B cell (primary cell): Measurements from ENCODE around the gene GALNT6. TPM values are rescaled to one million over a fixed set of nuclear protein-coding genes. Genes with fewer than 3 reads are reported as not detected.

Experiments
- ATAC-seq: fragments of 200-7000 bp; cut with Tn5 transposase; one replicate; pipeline ENCODE4 v1.10.0; 2021; ENCODE audit warnings: low read depth, mild to moderate bottlenecking, moderate number of reproducible peaks, moderate library complexity
- CTCF ChIA-PET: fragments of 350-600 bp; sonication (Branson Sonifier 250); formaldehyde crosslinking; loops from one replicate; lab custom pipeline; 2021; ENCODE audit warnings: antibody characterized with exemption, inconsistent platforms; lab: Charles Lee
- POLR2A ChIA-PET: fragments of 350-600 bp; sonication (Branson Sonifier 250); formaldehyde crosslinking; loops from one replicate; lab custom pipeline; 2021; ENCODE audit warnings: antibody characterized with exemption; lab: Charles Lee
- DNase-seq: peaks from one replicate; pipeline ENCODE4 v3.0.0; 2013
- H2AFZ ChIP-seq: 2 replicates; pipeline ENCODE4 v1.6.1; 2012; ENCODE audit warnings: mild to moderate bottlenecking, low read depth, low read length; ENCODE audit not compliant: insufficient read depth, poor library complexity, severe bottlenecking
- H3K27ac ChIP-seq, 2 donors: 1 replicate in 1 of 2; 2 replicates in 1 of 2; pipeline ENCODE4 v1.5.1; 2012 to 2013; ENCODE audit warnings: low read length in 2 of 2, mild to moderate bottlenecking in 2 of 2, moderate library complexity in 1 of 2
- H3K27me3 ChIP-seq, 4 experiments: fragments of 200-600 bp in 1 of 4; sonication (generic) in 1 of 4; replicated peaks in 1 of 4; 1 replicate in 2 of 4; 2 replicates in 2 of 4; pipeline versions ENCODE4 v1.6.1 to v1.7.0; 2013 to 2016; ENCODE audit warnings: low read length in 3 of 4, mild to moderate bottlenecking in 2 of 4, mixed read lengths in 1 of 4, moderate library complexity in 1 of 4; ENCODE audit not compliant: insufficient read depth in 4 of 4, control insufficient read depth in 3 of 4; ENCODE audit errors: control extremely low read depth in 1 of 4
- H3K36me3 ChIP-seq, 2 experiments: replicated peaks in 1 of 2; 1 replicate in 1 of 2; 2 replicates in 1 of 2; pipeline versions ENCODE4 v1.6.1 to v1.7.1; 2013; ENCODE audit warnings: low read length in 1 of 2; ENCODE audit not compliant: insufficient read depth in 2 of 2, control insufficient read depth in 1 of 2; ENCODE audit errors: control extremely low read depth in 1 of 2, extremely low read depth in 1 of 2
- H3K4me1 ChIP-seq, 2 donors: fragments of 200-600 bp in 1 of 2; sonication (generic) in 1 of 2; 1 replicate in 1 of 2; 2 replicates in 1 of 2; pipeline versions ENCODE4 v1.5.1 to v1.6.1; 2013 to 2017; ENCODE audit warnings: low read length in 2 of 2; ENCODE audit not compliant: control insufficient read depth in 2 of 2, insufficient read depth in 2 of 2
- H3K4me2 ChIP-seq: replicated peaks from 2 replicates; pipeline ENCODE3; 2012; ENCODE audit warnings: mild to moderate bottlenecking, low read depth, low read length; ENCODE audit not compliant: poor library complexity, severe bottlenecking
- H3K4me3 ChIP-seq, 5 experiments: fragments of 200-600 bp in 1 of 5; sonication (generic) in 1 of 5; 1 replicate in 3 of 5; 2 replicates in 2 of 5; pipeline versions ENCODE4 v1.5.1 to v1.7.0; 2011 to 2016; ENCODE audit warnings: low read length in 4 of 5, mild to moderate bottlenecking in 4 of 5, low read depth in 2 of 5, control low read depth in 1 of 5, moderate library complexity in 1 of 5; ENCODE audit not compliant: insufficient read depth in 1 of 5; ENCODE audit errors: control extremely low read depth in 1 of 5, extremely low read depth in 1 of 5
- H3K79me2 ChIP-seq: fragments of 200-600 bp; sonication (generic); one replicate; pipeline ENCODE4 v1.6.0; 2016; ENCODE audit warnings: low read length; ENCODE audit not compliant: control insufficient read depth, insufficient read depth
- H3K9ac ChIP-seq: fragments of 200-600 bp; sonication (generic); 2 replicates; pipeline ENCODE4 v1.6.1; 2017; ENCODE audit warnings: mild to moderate bottlenecking, low read length, moderate library complexity
- H3K9me3 ChIP-seq, 3 donors: one replicate each; pipeline versions ENCODE4 v1.6.1 to v1.7.1; 2013; ENCODE audit warnings: low read length in 2 of 3; ENCODE audit not compliant: control insufficient read depth in 2 of 3, insufficient read depth in 1 of 3; ENCODE audit errors: control extremely low read depth in 1 of 3
- H4K20me1 ChIP-seq: 2 replicates; pipeline ENCODE4 v1.6.0; 2012; ENCODE audit warnings: mild to moderate bottlenecking, low read length; ENCODE audit not compliant: insufficient read depth, control insufficient read depth, poor library complexity, severe bottlenecking
- H3K27ac Mint-ChIP-seq: one replicate; pipeline ENCODE4 v1.8.0; 2021; ENCODE audit warnings: mixed read lengths
- H3K27me3 Mint-ChIP-seq: one replicate; pipeline ENCODE4 v1.8.0; 2021; ENCODE audit warnings: mixed read lengths
- H3K4me1 Mint-ChIP-seq: one replicate; pipeline ENCODE4 v1.8.0; 2021; ENCODE audit warnings: mixed read lengths
- H3K4me3 Mint-ChIP-seq: one replicate; pipeline ENCODE4 v1.8.0; 2021; ENCODE audit warnings: mixed read lengths
- H3K9me3 Mint-ChIP-seq: one replicate; pipeline ENCODE4 v1.8.0; 2022; ENCODE audit warnings: mixed read lengths; ENCODE audit not compliant: insufficient read depth
- EZH2 ChIP-seq: IDR thresholded peaks from 2 replicates; pipeline ENCODE4 v1.6.1; 2012; ENCODE audit warnings: borderline replicate concordance, low read depth, mild to moderate bottlenecking, moderate library complexity, low read length; ENCODE audit not compliant: insufficient read depth, poor library complexity, severe bottlenecking
- WGBS: methylation state at CpG from one replicate; pipeline ENCODE4 v1.1.5; 2013; ENCODE audit warnings: missing lambda C conversion rate; ENCODE audit not compliant: insufficient coverage; 5-methylcytosine and 5-hydroxymethylcytosine counted together
- intact Hi-C: fragments of 100-400 bp; cut with micrococcal nuclease; formaldehyde crosslinking; loops from one replicate; pipeline ENCODE4 v1.10.0; 2022
- polyA plus RNA-seq: library from polyadenylated mRNA; depleted of rRNA; stranded (reverse); fragments of >200 nt; gene quantifications from 2 replicates; pipeline ENCODE4 v1.2.3, GENCODE V29; 2012
- total RNA-seq, 2 donors: library from RNA; stranded (reverse); fragments of 120-200 nt in 1 of 2; gene quantifications; 1 replicate in 1 of 2; 2 replicates in 1 of 2; pipeline versions ENCODE4 v1.2.3 to v1.2.4, GENCODE V29; 2013 to 2022
- TF ChIP-seq, protein P1 (sequence below): fragments of 200-600 bp; IDR thresholded peaks from one replicate; pipeline ENCODE4 v1.8.0; 2022; ENCODE audit warnings: antibody characterized with exemption, mild to moderate bottlenecking

The GALNT6 gene
- total and polyA plus RNA-seq, 2 donors (not counting 1 experiment from before 2014, with no cell fraction given): 9.0 to 10.3 TPM

DNA sequence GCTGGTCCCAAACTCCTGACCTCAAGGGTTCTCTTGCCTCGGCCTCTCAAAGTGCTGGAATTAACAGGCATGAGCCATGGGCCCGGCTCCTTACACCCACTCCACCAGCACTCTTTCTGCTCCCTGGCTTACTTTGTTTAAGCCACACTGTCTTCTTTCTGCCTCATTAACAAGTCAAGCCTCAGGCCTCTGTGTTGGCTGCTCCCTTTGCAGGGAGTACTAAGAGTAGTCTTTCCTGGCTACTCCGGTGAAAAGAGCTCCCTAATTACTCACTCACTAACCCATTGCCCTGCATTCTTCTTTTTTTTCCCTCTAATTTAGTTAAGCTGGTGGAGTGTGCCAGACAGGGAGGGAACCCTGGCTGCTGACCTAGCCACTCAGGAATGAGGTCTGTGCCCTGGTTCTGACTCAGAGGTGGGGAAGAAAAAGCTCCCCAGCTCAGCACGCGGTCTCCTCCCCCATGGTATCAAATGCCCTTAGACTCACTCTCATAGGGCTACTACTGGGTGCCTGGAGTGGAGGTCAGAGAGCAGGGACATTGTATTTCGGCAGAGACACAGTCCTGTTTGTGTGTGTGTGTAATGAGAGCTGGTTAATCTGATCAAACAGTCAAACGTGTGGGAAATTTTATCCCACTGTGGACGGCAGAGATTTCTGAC, 19.8 kb downstream of the GALNT6 start:
- H3K4me3 ChIP-seq: no peak overlapping the region
- H2AFZ ChIP-seq: no peak overlapping the region
- no peaks in the 10 kb centered on the region for H3K27me3 Mint-ChIP-seq
- H3K9me3 Mint-ChIP-seq: no peaks in the 10 kb centered on the region
- H3K9ac ChIP-seq: no peak overlapping the region
- DNase-seq: no peak
- no peak overlapping the region for H3K27ac ChIP-seq
- H3K27ac Mint-ChIP-seq: no peak overlapping the region
- peaks cover 1 to 12% of the 10 kb centered on the region in 2 experiments for H3K36me3 ChIP-seq
- no peak for ATAC-seq
- no peak overlapping the region for H3K4me3 Mint-ChIP-seq
- H3K79me2 ChIP-seq: peaks cover 19% of the 10 kb centered on the region
- TF ChIP-seq, protein P1, sequence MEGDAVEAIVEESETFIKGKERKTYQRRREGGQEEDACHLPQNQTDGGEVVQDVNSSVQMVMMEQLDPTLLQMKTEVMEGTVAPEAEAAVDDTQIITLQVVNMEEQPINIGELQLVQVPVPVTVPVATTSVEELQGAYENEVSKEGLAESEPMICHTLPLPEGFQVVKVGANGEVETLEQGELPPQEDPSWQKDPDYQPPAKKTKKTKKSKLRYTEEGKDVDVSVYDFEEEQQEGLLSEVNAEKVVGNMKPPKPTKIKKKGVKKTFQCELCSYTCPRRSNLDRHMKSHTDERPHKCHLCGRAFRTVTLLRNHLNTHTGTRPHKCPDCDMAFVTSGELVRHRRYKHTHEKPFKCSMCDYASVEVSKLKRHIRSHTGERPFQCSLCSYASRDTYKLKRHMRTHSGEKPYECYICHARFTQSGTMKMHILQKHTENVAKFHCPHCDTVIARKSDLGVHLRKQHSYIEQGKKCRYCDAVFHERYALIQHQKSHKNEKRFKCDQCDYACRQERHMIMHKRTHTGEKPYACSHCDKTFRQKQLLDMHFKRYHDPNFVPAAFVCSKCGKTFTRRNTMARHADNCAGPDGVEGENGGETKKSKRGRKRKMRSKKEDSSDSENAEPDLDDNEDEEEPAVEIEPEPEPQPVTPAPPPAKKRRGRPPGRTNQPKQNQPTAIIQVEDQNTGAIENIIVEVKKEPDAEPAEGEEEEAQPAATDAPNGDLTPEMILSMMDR: no peak
- TF ChIP-seq EZH2: no peak
- WGBS: 97% methylated on average over 3 of the region's 8 CpGs
- H3K4me2 ChIP-seq: no peak overlapping the region
- no peaks in the 10 kb centered on the region for H4K20me1 ChIP-seq
- ChIA-PET POLR2A (interaction anchor here (0.6 to 1.3 kb wide), 2 partner anchors 20 to 288 kb away, joined by 3 to 4 read pairs; partner anchors contain the start of genes CSRNP2 and GALNT6), CTCF (interaction anchor here (0.8 to 1.9 kb wide), 7 partner anchors 11 to 161 kb away, joined by 3 to 5 read pairs (median 4); no protein-coding TSS in a partner anchor)
- H3K4me1 ChIP-seq: peaks cover 44 to 52% of the 10 kb centered on the region in 2 donors
- intact Hi-C loops: no loop called here
- no peaks in the 10 kb centered on the region for H3K27me3 ChIP-seq
- H3K4me1 Mint-ChIP-seq: peaks cover 45% of the 10 kb centered on the region
- H3K9me3 ChIP-seq: peaks cover 0 to 8% (median 0%) of the 10 kb centered on the region in 3 donors

DNA sequence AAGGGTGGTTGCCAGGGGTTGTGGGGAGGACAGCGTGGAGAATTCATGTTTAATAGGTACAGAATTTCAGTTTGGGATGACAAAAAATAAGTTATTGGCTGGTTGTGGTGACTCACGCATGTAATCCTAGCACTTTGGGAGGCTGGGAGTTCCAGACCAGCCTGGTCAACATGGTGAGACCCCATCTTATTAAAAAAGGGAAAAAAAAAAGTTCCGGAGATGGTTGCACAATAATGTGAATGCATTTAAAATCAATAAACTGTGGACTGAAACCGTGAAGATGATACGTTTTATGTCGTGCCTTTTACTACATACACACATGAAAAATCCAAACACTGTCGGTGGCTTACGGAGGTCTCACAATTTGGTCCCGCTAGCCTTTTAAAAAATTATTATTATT, 20.5 kb downstream of the GALNT6 start:
- ChIA-PET POLR2A (no interaction called here), CTCF (interaction anchor here (1.4 kb wide), 1 partner anchor 29 kb away, joined by 4 read pairs; no protein-coding TSS in a partner anchor)
- intact Hi-C loops: no loop called here
- no peaks in the 10 kb centered on the region for H3K9me3 Mint-ChIP-seq
- Histone ChIP-seq H3K9me3 (peaks cover 0 to 8% (median 0%) of the 10 kb centered on the region in 3 donors), H3K79me2 (peaks cover 27% of the 10 kb centered on the region), H4K20me1 (no peaks in the 10 kb centered on the region), H3K9ac (no peak overlapping the region), H3K4me1 (peaks cover 51 to 57% of the 10 kb centered on the region in 2 donors), H3K27ac (no peak overlapping the region), H3K4me3 (no peak overlapping the region), H2AFZ (no peak overlapping the region), H3K4me2 (no peak overlapping the region), H3K36me3 (peaks cover 1 to 9% of the 10 kb centered on the region in 2 experiments), H3K27me3 (no peaks in the 10 kb centered on the region)
- H3K27ac Mint-ChIP-seq: peak overlapping the region; percentile 54
- H3K4me3 Mint-ChIP-seq: no peak overlapping the region
- DNase-seq (no peak), ATAC-seq (no peak)
- H3K4me1 Mint-ChIP-seq: peaks cover 52% of the 10 kb centered on the region
- no peak for TF ChIP-seq EZH2
- TF ChIP-seq, protein P1: no peak
- no peaks in the 10 kb centered on the region for H3K27me3 Mint-ChIP-seq
- WGBS: 100% methylated on average over 2 of the region's 9 CpGs
